ENCODE results near the gene DKK1.

The DKK1 gene, protein sequence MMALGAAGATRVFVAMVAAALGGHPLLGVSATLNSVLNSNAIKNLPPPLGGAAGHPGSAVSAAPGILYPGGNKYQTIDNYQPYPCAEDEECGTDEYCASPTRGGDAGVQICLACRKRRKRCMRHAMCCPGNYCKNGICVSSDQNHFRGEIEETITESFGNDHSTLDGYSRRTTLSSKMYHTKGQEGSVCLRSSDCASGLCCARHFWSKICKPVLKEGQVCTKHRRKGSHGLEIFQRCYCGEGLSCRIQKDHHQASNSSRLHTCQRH

DNA sequence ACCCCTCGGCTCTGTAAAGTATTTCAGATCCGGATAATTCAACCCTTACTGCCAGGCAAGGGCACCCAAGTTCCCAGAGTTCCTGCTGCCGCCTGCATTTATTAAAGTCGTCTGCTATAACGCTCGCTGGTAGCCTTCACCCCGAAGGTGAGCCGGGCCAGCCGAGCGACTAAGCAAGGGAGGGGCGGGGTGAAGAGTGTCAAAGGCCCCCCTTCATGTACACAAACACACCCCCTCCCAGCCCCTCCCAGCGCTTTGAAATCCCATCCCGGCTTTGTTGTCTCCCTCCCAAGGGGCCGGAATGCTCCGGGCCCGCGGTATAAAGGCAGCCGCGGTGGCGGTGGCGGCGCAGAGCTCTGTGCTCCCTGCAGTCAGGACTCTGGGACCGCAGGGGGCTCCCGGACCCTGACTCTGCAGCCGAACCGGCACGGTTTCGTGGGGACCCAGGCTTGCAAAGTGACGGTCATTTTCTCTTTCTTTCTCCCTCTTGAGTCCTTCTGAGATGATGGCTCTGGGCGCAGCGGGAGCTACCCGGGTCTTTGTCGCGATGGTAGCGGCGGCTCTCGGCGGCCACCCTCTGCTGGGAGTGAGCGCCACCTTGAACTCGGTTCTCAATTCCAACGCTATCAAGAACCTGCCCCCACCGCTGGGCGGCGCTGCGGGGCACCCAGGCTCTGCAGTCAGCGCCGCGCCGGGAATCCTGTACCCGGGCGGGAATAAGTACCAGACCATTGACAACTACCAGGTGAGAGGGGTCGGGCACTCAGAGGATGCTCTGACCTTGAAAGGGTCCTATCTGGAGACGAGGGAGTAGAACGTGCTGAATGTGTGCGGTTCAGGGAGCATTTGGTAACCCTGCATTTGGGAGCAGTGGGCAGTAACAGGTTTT lies at the start of gene DKK1:
Gene DKK1, plus strand, starts transcription at position 349 of the 889 bp plus-strand sequence. Its CDS starts 154 bp downstream, at position 503.
- no peak for DNase-seq (ENCODE audit: low read depth in 1 of 2, low spot score in 1 of 2)

DNA sequence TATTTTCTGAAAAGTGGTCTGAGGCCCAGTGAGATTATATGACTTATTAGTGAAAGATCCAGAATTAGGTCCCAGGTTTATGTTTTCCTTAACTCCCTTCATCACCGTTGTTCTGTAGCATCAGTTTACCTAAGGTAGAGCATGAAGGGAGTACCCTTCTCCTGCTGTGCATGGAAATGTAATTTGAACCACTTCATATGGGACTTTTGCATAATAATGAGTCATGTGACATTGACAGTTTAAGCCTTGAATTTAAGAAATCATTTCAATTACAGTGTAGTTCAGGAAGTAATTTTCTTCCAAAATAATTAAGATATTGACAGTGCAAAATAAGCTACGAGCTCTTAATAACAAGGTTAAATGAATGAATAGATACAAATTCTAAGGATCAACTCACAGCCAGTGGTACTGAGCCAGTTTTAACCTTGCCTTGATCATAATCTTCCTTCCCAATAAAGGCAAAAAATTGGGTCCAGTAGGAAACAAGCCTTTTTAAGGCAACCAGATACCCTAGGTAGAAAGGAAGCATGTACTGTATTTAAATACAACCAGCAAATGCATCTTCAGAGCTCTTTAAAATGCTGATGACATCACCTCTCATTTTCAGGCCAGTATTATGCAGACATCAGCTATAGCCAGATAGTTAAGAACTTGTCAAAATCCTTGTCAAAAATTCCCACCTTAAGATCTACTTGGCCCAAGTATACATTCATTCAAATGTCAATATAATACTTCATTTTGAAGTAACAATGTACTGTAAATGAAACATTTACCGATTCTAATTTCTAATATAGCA lies 48.8 kb upstream of the DKK1 start:
- no peak for DNase-seq (ENCODE audit: low read depth in 1 of 2, low spot score in 1 of 2)

DNA sequence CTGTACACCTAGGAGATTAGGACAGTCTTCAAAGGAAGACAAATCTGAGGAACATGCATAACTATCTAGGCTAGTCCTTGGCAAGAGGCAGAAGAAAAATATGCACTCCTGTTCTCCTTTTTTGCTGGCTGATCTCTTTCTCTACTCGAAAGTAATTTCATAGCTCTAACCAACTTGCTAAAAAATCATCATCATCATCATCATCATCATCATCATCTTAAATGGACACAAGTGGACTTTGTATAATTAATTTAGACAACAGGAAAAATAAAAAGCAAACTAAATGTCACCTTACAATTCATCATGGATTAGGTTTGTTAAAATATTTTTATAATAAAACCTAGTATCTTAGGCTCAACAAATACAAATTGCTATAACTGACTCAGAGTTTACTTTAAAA lies 47.2 kb upstream of the DKK1 start:
- no peak for DNase-seq (ENCODE audit: low read depth in 1 of 2, low spot score in 1 of 2)

DNA sequence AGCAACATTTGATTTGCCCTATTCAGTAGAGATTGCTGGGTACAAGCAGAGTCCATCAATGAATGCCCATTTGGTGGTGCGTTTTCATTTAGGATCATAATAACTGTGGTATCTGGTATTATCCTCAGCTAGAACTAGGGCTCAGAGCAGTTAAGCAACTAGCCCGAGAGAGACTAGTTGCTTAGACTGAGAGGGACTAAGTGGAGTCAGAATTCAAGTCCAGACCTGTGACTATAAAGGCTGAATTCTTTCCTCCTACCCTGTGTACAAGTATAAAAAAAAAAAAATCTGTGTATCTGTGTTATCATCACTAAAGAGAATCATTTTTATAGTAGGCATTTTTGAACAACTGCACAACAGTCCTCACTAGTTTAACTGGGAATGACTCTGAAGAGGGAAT lies 45.3 kb upstream of the DKK1 start:
- no peak for DNase-seq (ENCODE audit: low read depth in 1 of 2, low spot score in 1 of 2)

DNA sequence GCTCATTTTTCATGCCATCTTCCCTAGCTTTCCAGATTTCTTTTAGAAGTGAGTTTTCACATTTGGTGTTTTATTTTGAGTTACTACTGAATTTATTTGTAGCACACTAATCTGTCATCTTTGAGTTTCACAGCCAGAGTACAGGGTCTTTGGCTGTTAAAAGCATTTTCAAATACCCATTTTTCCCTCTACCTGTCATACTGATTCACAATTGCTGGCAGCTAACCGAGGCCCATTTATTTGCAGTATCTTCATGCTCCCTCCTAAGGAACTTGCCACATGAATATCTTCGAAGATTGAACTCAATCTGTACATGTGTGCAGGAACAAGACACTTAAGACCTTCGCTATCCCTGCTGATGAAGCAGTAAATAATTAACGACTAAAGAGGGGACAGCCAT lies 44.8 kb upstream of the DKK1 start:
- no peak for DNase-seq (ENCODE audit: low read depth in 1 of 2, low spot score in 1 of 2)

DNA sequence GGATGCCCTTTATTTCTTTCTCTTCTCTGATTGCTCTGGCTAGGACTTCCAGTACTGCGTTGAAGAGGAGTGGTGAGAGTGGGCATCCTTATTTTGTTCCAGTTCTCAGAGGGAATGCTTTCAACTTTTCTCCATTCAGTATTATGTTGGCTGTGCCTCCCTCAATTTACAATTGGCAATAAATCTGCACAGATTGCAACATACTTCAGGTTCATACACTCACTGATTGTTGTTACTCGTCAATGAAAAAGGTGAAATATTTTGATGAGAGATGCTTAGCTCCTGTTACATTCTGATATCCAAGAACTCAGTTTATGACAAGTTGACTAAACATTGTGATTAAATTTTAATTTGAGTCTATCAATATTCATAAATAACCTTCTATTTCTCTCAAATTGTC lies 37.9 kb upstream of the DKK1 start:
- DNase-seq (ENCODE audit: low read depth in 1 of 2, low spot score in 1 of 2) = no peak

DNA sequence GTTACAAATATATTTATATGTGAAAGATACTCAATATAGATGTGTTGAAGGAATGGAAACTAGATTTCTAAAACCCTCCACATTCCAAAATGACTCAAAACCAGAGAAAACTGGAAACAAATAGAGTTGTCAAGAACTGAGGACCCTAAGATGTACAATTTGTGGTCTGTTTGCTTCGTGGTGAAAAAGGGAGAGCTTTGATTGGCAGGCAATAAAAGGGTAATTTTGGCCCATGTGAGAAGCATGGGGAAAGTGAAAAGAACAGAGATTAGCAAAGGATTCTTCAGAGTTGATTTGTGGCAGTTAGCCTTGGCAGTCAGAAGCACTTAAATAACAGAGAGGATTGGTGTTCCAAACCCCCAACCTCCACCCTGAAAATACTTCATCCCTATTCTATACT lies 37.1 kb upstream of the DKK1 start:
- no peak for DNase-seq (ENCODE audit: low read depth in 1 of 2, low spot score in 1 of 2)

DNA sequence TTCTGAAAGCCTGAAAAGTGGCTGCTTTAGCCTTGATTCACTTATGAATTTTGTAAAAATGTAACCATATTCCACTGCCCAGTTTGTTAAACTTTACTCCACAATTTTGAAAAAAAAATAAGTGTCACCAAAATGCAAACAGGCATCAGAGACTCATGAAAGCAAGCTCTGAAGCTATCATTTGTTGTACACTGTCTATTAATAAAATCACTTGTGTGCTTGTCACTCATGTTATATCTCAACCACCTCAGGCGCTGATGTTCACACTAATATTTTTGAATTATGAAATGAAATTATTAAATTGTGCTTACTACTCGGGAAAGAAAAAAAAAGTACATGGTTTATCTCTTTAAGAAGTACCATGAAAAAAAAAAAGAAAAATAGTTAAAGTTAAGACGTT lies 34.5 kb upstream of the DKK1 start:
- no peak for DNase-seq (ENCODE audit: low read depth in 1 of 2, low spot score in 1 of 2)

DNA sequence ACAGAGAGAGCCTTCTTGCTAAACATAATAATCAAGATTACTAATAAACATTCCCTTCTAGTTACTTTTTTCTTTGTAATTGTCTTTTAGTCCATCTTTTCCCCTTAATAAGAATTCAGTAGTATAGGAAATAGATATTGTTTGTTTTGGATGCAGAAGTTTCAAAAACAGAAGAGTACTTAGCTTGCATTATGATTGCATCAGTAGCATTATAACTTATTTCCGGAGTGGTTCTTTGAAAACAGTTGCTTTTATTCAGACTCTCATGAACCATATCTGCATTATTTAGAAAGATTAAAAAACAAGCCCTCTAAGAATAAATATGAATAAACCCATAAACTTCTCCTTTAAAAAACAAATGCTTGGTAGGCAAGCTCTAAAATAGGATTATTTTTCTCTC lies 34.0 kb upstream of the DKK1 start:
- no peak for DNase-seq (ENCODE audit: low read depth in 1 of 2, low spot score in 1 of 2)

DNA sequence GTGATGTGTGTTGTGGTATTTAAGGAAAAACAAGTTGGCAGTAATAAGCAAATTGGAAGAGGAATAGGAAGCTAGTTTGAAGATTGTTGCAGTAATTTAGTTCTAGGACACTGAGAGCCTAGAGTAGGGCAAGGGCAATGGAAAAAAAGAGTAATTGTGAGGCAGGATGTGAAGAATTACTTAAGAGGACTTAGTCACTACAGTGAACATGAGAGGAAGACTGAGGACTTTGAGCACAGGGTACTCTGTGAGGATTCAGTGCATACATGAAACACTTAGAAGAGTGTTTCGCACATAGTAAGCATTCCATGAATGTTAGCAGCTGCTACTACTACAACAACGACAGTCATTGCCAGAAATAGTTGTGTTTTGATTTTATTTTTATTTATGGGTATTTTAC lies 30.9 kb upstream of the DKK1 start:
- no peak for DNase-seq (ENCODE audit: low read depth in 1 of 2, low spot score in 1 of 2)

DNA sequence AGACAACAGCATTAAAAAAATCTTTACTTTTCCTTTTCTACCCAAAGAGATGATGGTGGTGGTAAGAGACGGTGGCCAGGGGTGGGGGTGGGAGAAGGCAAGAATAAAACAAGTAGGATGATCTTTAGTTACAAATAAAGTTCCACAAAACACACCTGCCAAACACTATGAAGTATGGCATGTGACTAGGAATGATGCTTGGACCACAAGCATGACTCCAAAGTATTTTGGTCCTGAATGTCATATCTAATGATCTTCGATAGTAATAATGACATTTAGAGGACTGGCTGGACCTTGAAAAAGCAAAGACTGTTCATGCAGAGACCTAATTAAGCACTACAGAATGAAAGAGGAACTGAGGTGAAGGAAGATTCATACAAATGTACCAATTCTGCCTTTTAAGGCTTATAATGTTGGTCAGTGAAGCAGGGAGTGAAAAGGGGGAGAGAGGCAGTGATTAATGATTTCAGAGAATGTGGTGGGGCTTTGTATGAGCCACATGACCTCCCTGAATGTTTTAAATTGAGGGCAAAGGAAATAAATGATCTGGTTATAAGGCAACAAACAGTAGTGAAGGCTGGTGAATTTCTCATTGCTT lies 29.6 kb upstream of the DKK1 start:
- no peak for DNase-seq (ENCODE audit: low read depth in 1 of 2, low spot score in 1 of 2)

DNA sequence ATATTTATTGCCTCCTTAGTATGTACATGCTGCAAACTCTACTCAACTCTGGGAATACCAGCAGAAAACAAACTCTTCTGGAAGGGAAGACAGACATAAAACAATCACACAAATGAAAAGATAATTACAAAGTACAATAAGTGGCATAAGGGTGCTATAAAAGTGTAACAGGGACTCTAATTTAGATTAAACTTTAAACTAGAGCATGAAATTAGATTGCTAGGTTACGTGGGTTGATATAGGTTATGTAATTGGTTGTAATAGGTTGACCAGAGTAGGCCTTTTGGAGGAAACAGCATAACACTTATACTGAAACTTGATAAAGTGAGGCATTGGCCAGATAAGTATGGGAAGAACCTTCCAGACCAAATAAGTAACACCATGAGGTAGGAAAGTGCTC lies 26.2 kb upstream of the DKK1 start:
- DNase-seq (ENCODE audit: low read depth in 1 of 2, low spot score in 1 of 2) = no peak

DNA sequence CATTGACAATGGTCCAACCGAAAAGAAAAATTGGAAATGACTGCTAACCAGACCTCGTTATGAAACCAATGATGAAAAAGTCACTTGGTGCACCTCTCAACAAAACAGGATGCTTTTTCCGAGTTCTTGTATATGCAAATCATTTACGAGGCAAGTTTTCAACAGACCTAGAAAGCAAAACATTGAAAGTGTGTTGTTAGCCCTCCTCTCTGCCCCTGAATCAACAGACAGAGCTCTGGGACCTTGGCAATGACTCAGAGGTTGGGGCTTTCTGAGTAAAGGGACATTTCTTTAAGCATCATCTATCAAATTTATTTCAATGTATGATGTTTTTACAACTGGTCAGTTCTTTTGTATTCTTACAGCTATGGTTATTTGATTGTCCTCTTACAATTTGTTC lies 16.3 kb upstream of the DKK1 start:
- no peak for DNase-seq (ENCODE audit: low read depth in 1 of 2, low spot score in 1 of 2)

DNA sequence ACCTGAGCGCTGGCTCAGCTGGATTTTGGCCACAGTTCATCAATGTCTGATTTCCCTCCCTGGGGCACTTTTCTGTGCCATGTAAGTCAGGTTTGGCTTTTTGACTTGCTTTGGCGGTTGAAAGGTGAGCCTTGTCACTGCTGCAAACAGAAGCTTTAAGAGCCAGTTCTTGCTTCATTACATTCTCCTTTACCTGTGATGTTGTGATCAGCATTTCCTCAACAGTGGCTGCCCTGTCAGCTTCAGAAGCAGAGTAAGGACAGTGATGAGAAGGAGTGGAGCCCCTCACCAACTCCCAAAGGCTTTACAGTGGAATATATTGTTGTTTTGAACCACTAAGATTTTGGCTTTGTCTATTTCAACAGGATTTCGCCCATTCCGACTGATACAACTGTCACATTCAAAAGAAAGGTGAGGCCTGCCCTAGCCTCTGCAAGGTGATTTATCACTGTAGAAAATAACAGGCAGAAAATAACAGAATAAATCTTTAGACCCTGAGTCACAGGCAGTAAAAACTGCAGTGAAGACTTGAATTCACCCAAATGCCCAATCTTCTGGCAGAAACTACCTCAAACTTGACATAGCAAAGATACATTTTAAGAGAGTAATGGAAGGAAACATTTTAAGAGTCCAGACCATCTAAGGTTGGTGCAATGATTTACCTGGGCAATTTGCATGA lies 13.3 kb upstream of the DKK1 start:
- no peak for DNase-seq (ENCODE audit: low read depth in 1 of 2, low spot score in 1 of 2)

DNA sequence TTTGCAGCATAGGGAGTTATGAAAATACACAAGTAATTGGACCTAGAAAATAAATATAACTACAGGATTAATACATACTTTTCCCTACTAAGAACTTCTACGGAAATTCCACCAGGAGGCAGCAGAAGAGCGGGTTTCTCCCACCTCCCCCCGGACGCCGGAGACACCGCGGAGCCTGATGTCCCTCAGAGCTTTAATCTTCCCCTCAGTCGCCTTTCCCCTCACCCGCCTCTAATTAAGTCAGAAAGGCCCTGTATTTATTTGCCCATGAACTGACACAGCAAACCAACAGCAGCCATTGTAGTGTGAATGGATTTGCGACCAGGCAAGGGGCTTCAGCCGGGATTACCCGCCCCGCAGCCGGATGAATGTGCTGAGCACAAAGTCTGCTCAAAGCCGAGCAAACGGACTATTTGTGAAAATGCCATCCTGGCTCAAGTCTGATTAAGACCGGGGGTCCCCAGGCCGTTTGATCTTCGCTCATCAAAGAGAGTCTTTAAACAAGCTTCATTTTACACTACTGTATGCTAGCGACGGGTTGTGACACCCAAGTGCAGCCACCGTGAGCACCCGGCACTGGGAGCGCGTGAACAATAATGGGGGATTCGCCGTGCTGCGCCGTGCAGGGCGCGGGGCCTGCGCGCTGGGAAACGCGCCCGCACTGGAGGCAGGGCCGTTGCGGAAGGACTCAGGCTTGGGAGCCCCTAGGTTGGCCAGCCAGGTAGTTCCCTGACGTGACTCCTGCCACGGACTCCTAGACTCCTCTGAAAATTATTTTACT lies 5.6 kb upstream of the DKK1 start:
- no peak for DNase-seq (ENCODE audit: low read depth in 1 of 2, low spot score in 1 of 2)

DNA sequence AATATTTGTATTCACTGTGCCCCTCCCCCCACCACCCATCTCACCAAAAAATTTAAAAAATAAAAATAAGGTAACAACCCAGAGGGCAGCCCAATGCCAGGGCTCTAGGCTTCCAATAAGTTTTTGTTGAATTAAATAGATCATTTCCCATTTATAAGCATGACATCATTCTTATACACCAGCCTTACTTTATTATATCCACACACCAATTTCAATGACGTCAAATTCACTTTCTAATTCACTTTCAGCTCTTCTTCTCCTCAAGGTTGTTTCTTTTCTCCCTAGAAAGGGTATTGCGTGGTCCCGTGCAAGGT lies 1.2 kb upstream of the DKK1 start:
- DNase-seq (ENCODE audit: low read depth in 1 of 2, low spot score in 1 of 2) = no peak

DNA sequence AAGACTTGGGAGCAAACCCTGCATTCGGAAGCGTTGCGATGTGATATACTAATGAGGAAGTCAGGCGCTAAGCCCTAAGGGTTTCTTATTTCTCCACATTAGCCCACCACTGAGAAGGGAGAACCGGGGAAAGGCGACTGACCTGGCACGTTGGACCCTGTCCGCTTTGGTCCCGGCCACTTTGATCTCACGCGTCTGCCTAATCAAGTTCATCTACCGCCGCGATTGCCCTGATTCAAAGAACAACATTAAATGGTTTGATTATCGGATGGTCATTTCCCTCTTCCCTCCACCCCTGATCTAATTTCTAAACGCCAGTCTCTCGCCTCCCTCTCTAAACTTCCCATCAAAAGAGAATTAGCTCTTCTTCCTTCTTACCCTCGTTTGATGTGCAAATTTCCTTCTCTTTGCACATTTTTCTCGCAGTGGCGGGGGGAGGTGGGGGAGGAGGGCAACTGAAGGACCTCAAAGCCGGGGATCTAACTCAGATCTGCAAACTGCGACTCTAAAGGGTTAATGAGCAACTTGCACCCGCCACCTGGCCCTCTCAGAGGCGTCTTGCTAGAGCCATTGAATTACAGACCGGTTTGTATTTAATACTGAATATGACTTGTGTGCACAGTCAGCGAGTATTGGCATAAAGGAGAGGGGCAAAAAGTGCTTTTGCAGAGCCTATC lies 687 bp upstream of the DKK1 start:
- DNase-seq (ENCODE audit: low read depth in 1 of 2, low spot score in 1 of 2) = no peak

DNA sequence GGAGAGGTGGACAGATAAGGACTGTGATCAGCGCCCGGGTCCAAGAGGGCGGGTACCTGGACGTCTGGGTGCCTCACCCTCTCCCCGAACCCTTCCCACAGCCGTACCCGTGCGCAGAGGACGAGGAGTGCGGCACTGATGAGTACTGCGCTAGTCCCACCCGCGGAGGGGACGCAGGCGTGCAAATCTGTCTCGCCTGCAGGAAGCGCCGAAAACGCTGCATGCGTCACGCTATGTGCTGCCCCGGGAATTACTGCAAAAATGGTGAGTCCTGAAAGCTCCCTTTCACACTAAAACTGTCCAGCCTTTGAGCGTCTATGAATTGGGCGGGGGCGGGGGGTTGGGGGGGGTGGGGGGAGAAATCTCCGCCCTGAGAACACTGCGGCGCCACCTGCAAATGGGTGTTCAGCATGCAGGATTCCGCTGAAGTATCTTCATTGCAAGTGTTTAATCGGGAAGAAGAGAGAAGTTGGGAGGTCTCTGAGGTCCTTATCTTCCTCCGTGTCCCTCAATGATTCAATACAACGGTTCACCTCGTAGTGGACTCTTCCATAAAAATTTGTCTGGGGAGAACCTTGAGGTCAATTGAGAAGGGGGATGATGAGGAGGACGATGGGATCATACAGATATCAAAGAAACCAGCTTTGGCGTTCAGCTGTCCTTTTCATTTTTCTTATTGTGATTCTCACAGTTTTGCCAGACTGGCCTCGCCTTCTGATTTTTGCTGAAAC lies 906 bp downstream of the DKK1 start:
- no peak for DNase-seq (ENCODE audit: low read depth in 1 of 2, low spot score in 1 of 2)

DNA sequence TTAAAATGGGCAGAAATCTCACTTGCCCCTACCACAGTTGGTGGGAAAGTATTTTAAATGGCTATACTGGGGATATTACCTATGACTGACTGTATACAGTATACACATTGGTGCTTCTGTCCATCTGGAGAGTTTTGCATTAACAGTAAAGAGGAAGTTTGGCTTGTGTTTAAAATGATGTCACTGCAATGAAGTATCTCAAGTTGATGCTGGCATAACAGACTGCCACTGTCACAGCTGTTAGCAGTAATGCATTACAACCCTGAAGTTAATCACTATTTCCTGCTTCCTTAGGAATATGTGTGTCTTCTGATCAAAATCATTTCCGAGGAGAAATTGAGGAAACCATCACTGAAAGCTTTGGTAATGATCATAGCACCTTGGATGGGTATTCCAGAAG lies 1.9 kb downstream of the DKK1 start:
- DNase-seq (ENCODE audit: low read depth in 1 of 2, low spot score in 1 of 2) = no peak
